CD14-positive monocyte (primary cell): ENCODE data around the gene IFT57. TPM values are rescaled to one million over a fixed set of nuclear protein-coding genes. Genes with fewer than 3 reads are reported as not detected.

Experiments used
- DNase-seq, 3 donors: peaks; one replicate each; pipeline ENCODE4 v3.0.0-alpha.2; 2011 to 2022
- H2AFZ ChIP-seq: 2 replicates; pipeline ENCODE4 v1.6.0; 2012; ENCODE audit warnings: mild to moderate bottlenecking, low read depth, low read length, inconsistent platforms; ENCODE audit not compliant: insufficient read depth, poor library complexity, severe bottlenecking
- H3K27ac ChIP-seq, 2 donors: 1 replicate in 1 of 2; 2 replicates in 1 of 2; pipeline ENCODE4 v1.5.1; 2012 to 2013; ENCODE audit warnings: low read length in 2 of 2, control low read depth in 1 of 2, inconsistent platforms in 1 of 2, low read depth in 1 of 2, mild to moderate bottlenecking in 1 of 2
- H3K27me3 ChIP-seq, 2 donors: one replicate each; pipeline versions ENCODE4 v1.6.0 to v1.6.1; 2011 to 2013; ENCODE audit warnings: low read length in 2 of 2; ENCODE audit not compliant: control insufficient read depth in 2 of 2, insufficient read depth in 2 of 2
- H3K36me3 ChIP-seq, 2 donors: replicated peaks in 1 of 2; 1 replicate in 1 of 2; 2 replicates in 1 of 2; pipeline versions ENCODE4 v1.5.1 to v1.6.1; 2012 to 2013; ENCODE audit warnings: low read length in 2 of 2, control low read depth in 1 of 2, inconsistent platforms in 1 of 2, mild to moderate bottlenecking in 1 of 2; ENCODE audit not compliant: insufficient read depth in 2 of 2, control insufficient read depth in 1 of 2
- H3K4me1 ChIP-seq, 2 donors: 1 replicate in 1 of 2; 2 replicates in 1 of 2; pipeline versions ENCODE4 v1.5.1 to v1.6.1; 2012 to 2013; ENCODE audit warnings: low read length in 2 of 2, control low read depth in 1 of 2, inconsistent platforms in 1 of 2, mild to moderate bottlenecking in 1 of 2, moderate library complexity in 1 of 2; ENCODE audit not compliant: insufficient read depth in 2 of 2, control insufficient read depth in 1 of 2
- H3K4me2 ChIP-seq: replicated peaks from 2 replicates; pipeline ENCODE3; 2012; ENCODE audit warnings: low read length, moderate library complexity, mild to moderate bottlenecking; ENCODE audit not compliant: poor library complexity, severe bottlenecking; ENCODE audit errors: extremely low read depth
- H3K4me3 ChIP-seq, 3 experiments: fragments of 200-600 bp in 1 of 3; sonication (generic) in 1 of 3; replicated peaks in 1 of 3; 1 replicate in 2 of 3; 2 replicates in 1 of 3; pipeline ENCODE4 v1.5.1; 2011 to 2013; ENCODE audit warnings: low read length in 3 of 3, mild to moderate bottlenecking in 3 of 3, control low read depth in 2 of 3, low read depth in 2 of 3, inconsistent platforms in 1 of 3, moderate library complexity in 1 of 3
- H3K79me2 ChIP-seq: 2 replicates; pipeline ENCODE4 v1.6.0; 2012; ENCODE audit warnings: mild to moderate bottlenecking, control low read depth, inconsistent platforms, low read length, moderate library complexity; ENCODE audit not compliant: insufficient read depth
- H3K9ac ChIP-seq: 2 replicates; pipeline ENCODE4 v1.6.0; 2017; ENCODE audit warnings: low read length, mild to moderate bottlenecking; ENCODE audit not compliant: insufficient read depth, poor library complexity, severe bottlenecking
- H3K9me3 ChIP-seq, 2 donors: replicated peaks in 1 of 2; 1 replicate in 1 of 2; 2 replicates in 1 of 2; pipeline versions ENCODE4 v1.5.1 to v1.6.1; 2012 to 2013; ENCODE audit warnings: low read length in 2 of 2, control low read depth in 1 of 2; ENCODE audit not compliant: control insufficient read depth in 1 of 2, insufficient read depth in 1 of 2
- H4K20me1 ChIP-seq: 2 replicates; pipeline ENCODE4 v1.6.0; 2012; ENCODE audit warnings: mild to moderate bottlenecking, low read length, control low read depth, moderate library complexity; ENCODE audit not compliant: insufficient read depth
- H3K27ac Mint-ChIP-seq, 7 donors: one replicate each; pipeline ENCODE4 v1.8.0; 2020; ENCODE audit warnings: mild to moderate bottlenecking in 7 of 7, mixed read lengths in 7 of 7, moderate library complexity in 6 of 7, inconsistent platforms in 2 of 7
- H3K27me3 Mint-ChIP-seq, 3 donors: one replicate each; pipeline ENCODE4 v1.8.0; 2021 to 2022; ENCODE audit warnings: low read depth in 3 of 3, mild to moderate bottlenecking in 3 of 3, mixed read lengths in 3 of 3, moderate library complexity in 3 of 3, inconsistent platforms in 1 of 3
- H3K36me3 Mint-ChIP-seq, 2 donors: one replicate each; pipeline ENCODE4 v1.8.0; 2020; ENCODE audit warnings: mixed read lengths in 2 of 2, inconsistent platforms in 1 of 2, mild to moderate bottlenecking in 1 of 2
- H3K4me1 Mint-ChIP-seq: one replicate; pipeline ENCODE4 v1.8.0; 2020; ENCODE audit warnings: mild to moderate bottlenecking, mixed read lengths
- H3K4me3 Mint-ChIP-seq, 2 donors: one replicate each; pipeline ENCODE4 v1.8.0; 2020; ENCODE audit warnings: mild to moderate bottlenecking in 2 of 2, mixed read lengths in 2 of 2, moderate library complexity in 1 of 2
- H3K9me3 Mint-ChIP-seq, 7 donors: one replicate each; pipeline ENCODE4 v1.8.0; 2020 to 2022; ENCODE audit warnings: mixed read lengths in 7 of 7, mild to moderate bottlenecking in 6 of 7, moderate library complexity in 6 of 7, inconsistent platforms in 2 of 7
- CTCF ChIP-seq: fragments of 200-600 bp; IDR thresholded peaks from one replicate; pipeline ENCODE4 v1.8.0; 2022; ENCODE audit warnings: antibody characterized with exemption, mild to moderate bottlenecking
- WGBS: methylation state at CpG from one replicate; pipeline ENCODE4 v1.1.5; 2013; ENCODE audit warnings: missing lambda C conversion rate; ENCODE audit not compliant: insufficient coverage; 5-methylcytosine and 5-hydroxymethylcytosine counted together
- intact Hi-C, 2 donors: fragments of 100-400 bp; cut with micrococcal nuclease; formaldehyde crosslinking; loops; one replicate each; pipeline versions ENCODE4 v1.15.0 to v1.15.1; 2023
- polyA plus RNA-seq, 3 donors: library from polyadenylated mRNA; depleted of rRNA in 1 of 3; unstranded in 2 of 3; stranded (reverse) in 1 of 3; fragments of 300-500 nt in 2 of 3; fragments of >200 nt in 1 of 3; fragmentation: Illumina TruSeq in 2 of 3; gene quantifications; 1 replicate in 2 of 3; 2 replicates in 1 of 3; pipeline ENCODE4 v1.2.3, GENCODE V29; 2012 to 2021

IFT57 gene
- polyA plus RNA-seq, 3 donors, result 4.9 to 22.9 (median 15.1) TPM

- Mint-ChIP-seq H3K4me1 (peaks cover 13% of the 10 kb centered on the region), H3K27ac (no peak overlapping the region), H3K4me3 (no peak overlapping the region), H3K36me3 (no peaks in the 10 kb centered on the region), H3K9me3 (peaks cover 5 to 14% (median 7%) of the 10 kb centered on the region in 7 donors), H3K27me3 (peaks cover 0 to 2% (median 0%) of the 10 kb centered on the region in 3 donors)
- H3K9ac ChIP-seq, result no peak overlapping the region
- H4K20me1 ChIP-seq, result no peaks in the 10 kb centered on the region
- H2AFZ ChIP-seq, result no peak overlapping the region
- H3K4me3 ChIP-seq, result no peak overlapping the region
- no peak for TF ChIP-seq CTCF
- no peaks in the 10 kb centered on the region for H3K36me3 ChIP-seq
- H3K4me2 ChIP-seq, result no peak overlapping the region
- intact Hi-C loops, result no loop called here
- no peaks in the 10 kb centered on the region for H3K4me1 ChIP-seq
- no peak overlapping the region for H3K27ac ChIP-seq
- no peaks in the 10 kb centered on the region for H3K79me2 ChIP-seq
- no peaks in the 10 kb centered on the region for H3K27me3 ChIP-seq
- DNase-seq, result no peak
- peaks cover 0 to 9% of the 10 kb centered on the region in 2 donors for H3K9me3 ChIP-seq
Measured at GRCh38 chr3:108242776-108243175, 20.6 kb upstream of the IFT57 start.

- intact Hi-C loops, result no loop called here
- Mint-ChIP-seq H3K9me3 (peaks cover 5 to 14% (median 7%) of the 10 kb centered on the region in 7 donors), H3K4me1 (peaks cover 13% of the 10 kb centered on the region), H3K4me3 (no peak overlapping the region), H3K27me3 (peaks cover 0 to 2% (median 0%) of the 10 kb centered on the region in 3 donors), H3K36me3 (no peaks in the 10 kb centered on the region), H3K27ac (no peak overlapping the region)
- no peak overlapping the region for H3K27ac ChIP-seq
- H3K4me2 ChIP-seq, result no peak overlapping the region
- H2AFZ ChIP-seq, result no peak overlapping the region
- no peak for DNase-seq
- H3K4me1 ChIP-seq, result no peaks in the 10 kb centered on the region
- 98% methylated on average over 4 of the region's 6 CpGs for WGBS
- peaks cover 0 to 9% of the 10 kb centered on the region in 2 donors for H3K9me3 ChIP-seq
- H4K20me1 ChIP-seq, result no peaks in the 10 kb centered on the region
- H3K27me3 ChIP-seq, result no peaks in the 10 kb centered on the region
- TF ChIP-seq CTCF, result no peak
- H3K79me2 ChIP-seq, result no peaks in the 10 kb centered on the region
- no peaks in the 10 kb centered on the region for H3K36me3 ChIP-seq
- no peak overlapping the region for H3K4me3 ChIP-seq
- H3K9ac ChIP-seq, result no peak overlapping the region
Measured at GRCh38 chr3:108241721-108242120, 19.5 kb upstream of the IFT57 start.
